Endodermal cell (in vitro differentiated cells): ENCODE results near the gene ARIH2. TPM values are rescaled to one million over a fixed set of nuclear protein-coding genes. Genes with fewer than 3 reads are reported as not detected.

Source experiments
- DNase-seq: peaks from one replicate; pipeline ENCODE4 v3.0.0-alpha.2; 2017
- H3K27ac ChIP-seq: 2 replicates; pipeline ENCODE4 v1.5.1; 2013; ENCODE audit warnings: mild to moderate bottlenecking, low read depth, low read length, moderate library complexity
- H3K27me3 ChIP-seq: 2 replicates; pipeline ENCODE4 v1.6.1; 2013; ENCODE audit warnings: mild to moderate bottlenecking, low read length, moderate library complexity; ENCODE audit not compliant: insufficient read depth, control insufficient read depth, poor library complexity, severe bottlenecking
- H3K36me3 ChIP-seq: 2 replicates; pipeline ENCODE4 v1.7.0; 2013; ENCODE audit warnings: mild to moderate bottlenecking, low read length, moderate library complexity; ENCODE audit not compliant: control insufficient read depth, insufficient read depth
- H3K4me1 ChIP-seq: one replicate; pipeline ENCODE4 v1.7.0; 2013; ENCODE audit warnings: low read length; ENCODE audit not compliant: control insufficient read depth, insufficient read depth
- H3K4me3 ChIP-seq: 2 replicates; pipeline ENCODE4 v1.5.1; 2013; ENCODE audit warnings: mild to moderate bottlenecking, low read length, moderate library complexity
- H3K9ac ChIP-seq: 2 replicates; pipeline ENCODE4 v1.6.1; 2013; ENCODE audit warnings: mild to moderate bottlenecking, low read length, moderate library complexity; ENCODE audit not compliant: poor library complexity, severe bottlenecking; ENCODE audit errors: extremely low read depth
- H3K9me3 ChIP-seq: 2 replicates; pipeline ENCODE4 v1.6.1; 2013; ENCODE audit warnings: mild to moderate bottlenecking, low read length, moderate library complexity; ENCODE audit not compliant: control insufficient read depth
- H3K27ac Mint-ChIP-seq: 2 replicates; pipeline ENCODE4 v1.8.0; 2020; ENCODE audit warnings: mixed read lengths
- H3K27me3 Mint-ChIP-seq: 2 replicates; pipeline ENCODE4 v1.8.0; 2021; ENCODE audit warnings: mild to moderate bottlenecking, mixed read lengths; ENCODE audit not compliant: insufficient read depth
- H3K36me3 Mint-ChIP-seq: 2 replicates; pipeline ENCODE4 v1.8.0; 2020; ENCODE audit warnings: low read depth, mixed read lengths
- H3K4me1 Mint-ChIP-seq: 2 replicates; pipeline ENCODE4 v1.8.0; 2020; ENCODE audit warnings: mixed read lengths
- H3K4me3 Mint-ChIP-seq: 2 replicates; pipeline ENCODE4 v1.8.0; 2020; ENCODE audit warnings: mild to moderate bottlenecking, moderate library complexity, mixed read lengths
- H3K9me3 Mint-ChIP-seq: 2 replicates; pipeline ENCODE4 v1.8.0; 2020; ENCODE audit warnings: mild to moderate bottlenecking, mixed read lengths
- WGBS, 2 experiments: methylation state at CpG; one replicate each; pipeline versions ENCODE4 v1.1.5 to v1.1.7; 2013; ENCODE audit warnings: missing lambda C conversion rate in 2 of 2, mixed read lengths in 1 of 2; ENCODE audit not compliant: insufficient coverage in 1 of 2, insufficient read length in 1 of 2; 5-methylcytosine and 5-hydroxymethylcytosine counted together
- total RNA-seq, 2 donors: library from RNA; stranded (reverse); fragmentation: NEBNext Ultra II Directional in 1 of 2; extraction: Animal tissue kit (Norgen Biotek cat#: 25700) in 1 of 2; gene quantifications; 2 replicates in 1 of 2; 3 replicates in 1 of 2; pipeline ENCODE4 v1.2.1, GENCODE V29; 2021
- TF ChIP-seq, protein P1 (sequence below): fragments of 200-600 bp; sonication (generic); conservative IDR thresholded peaks from 2 replicates; pipeline ENCODE4 v1.5.0; 2021; ENCODE audit warnings: antibody characterized with exemption, mild to moderate bottlenecking

ARIH2 gene
- total RNA-seq, 2 donors from 2014 or later: 86.6 to 113 TPM

- no peak overlapping the region for H3K4me3 ChIP-seq
- TF ChIP-seq, protein P1, sequence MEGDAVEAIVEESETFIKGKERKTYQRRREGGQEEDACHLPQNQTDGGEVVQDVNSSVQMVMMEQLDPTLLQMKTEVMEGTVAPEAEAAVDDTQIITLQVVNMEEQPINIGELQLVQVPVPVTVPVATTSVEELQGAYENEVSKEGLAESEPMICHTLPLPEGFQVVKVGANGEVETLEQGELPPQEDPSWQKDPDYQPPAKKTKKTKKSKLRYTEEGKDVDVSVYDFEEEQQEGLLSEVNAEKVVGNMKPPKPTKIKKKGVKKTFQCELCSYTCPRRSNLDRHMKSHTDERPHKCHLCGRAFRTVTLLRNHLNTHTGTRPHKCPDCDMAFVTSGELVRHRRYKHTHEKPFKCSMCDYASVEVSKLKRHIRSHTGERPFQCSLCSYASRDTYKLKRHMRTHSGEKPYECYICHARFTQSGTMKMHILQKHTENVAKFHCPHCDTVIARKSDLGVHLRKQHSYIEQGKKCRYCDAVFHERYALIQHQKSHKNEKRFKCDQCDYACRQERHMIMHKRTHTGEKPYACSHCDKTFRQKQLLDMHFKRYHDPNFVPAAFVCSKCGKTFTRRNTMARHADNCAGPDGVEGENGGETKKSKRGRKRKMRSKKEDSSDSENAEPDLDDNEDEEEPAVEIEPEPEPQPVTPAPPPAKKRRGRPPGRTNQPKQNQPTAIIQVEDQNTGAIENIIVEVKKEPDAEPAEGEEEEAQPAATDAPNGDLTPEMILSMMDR: no peak
- WGBS, 2 experiments: 91% methylated on average over 6 to 7 of the region's 7 CpGs
- H3K27ac ChIP-seq: no peak overlapping the region
- DNase-seq: peak; percentile 30
- H3K9ac ChIP-seq: no peak overlapping the region
- no peaks in the 10 kb centered on the region for H3K4me1 ChIP-seq
- Mint-ChIP-seq H3K27me3 (no peaks in the 10 kb centered on the region), H3K4me1 (peaks cover 4% of the 10 kb centered on the region), H3K9me3 (no peaks in the 10 kb centered on the region), H3K27ac (peak overlapping the region; percentile 46), H3K4me3 (no peak overlapping the region), H3K36me3 (peaks cover 68% of the 10 kb centered on the region)
- no peaks in the 10 kb centered on the region for H3K27me3 ChIP-seq
- no peaks in the 10 kb centered on the region for H3K9me3 ChIP-seq
- H3K36me3 ChIP-seq: peaks cover 76% of the 10 kb centered on the region
These were observed 48.3 kb downstream of the ARIH2 start for GRCh38 chr3:48966876-48967361.

- no peak overlapping the region for H3K4me3 ChIP-seq
- Mint-ChIP-seq H3K4me3 (no peak overlapping the region), H3K27ac (peak overlapping the region; percentile 1), H3K36me3 (peaks cover 82% of the 10 kb centered on the region), H3K4me1 (no peaks in the 10 kb centered on the region), H3K27me3 (no peaks in the 10 kb centered on the region), H3K9me3 (no peaks in the 10 kb centered on the region)
- no peak overlapping the region for H3K27ac ChIP-seq
- TF ChIP-seq, protein P1: no peak
- peaks cover 88% of the 10 kb centered on the region for H3K36me3 ChIP-seq
- H3K9ac ChIP-seq: no peak overlapping the region
- H3K27me3 ChIP-seq: no peaks in the 10 kb centered on the region
- H3K9me3 ChIP-seq: no peaks in the 10 kb centered on the region
- 96 to 100% methylated on average over 1 to 6 of the region's 6 CpGs for WGBS, 2 experiments
- no peaks in the 10 kb centered on the region for H3K4me1 ChIP-seq
- DNase-seq: no peak
These were observed 51.9 kb downstream of the ARIH2 start for GRCh38 chr3:48970586-48970985.

DNA sequence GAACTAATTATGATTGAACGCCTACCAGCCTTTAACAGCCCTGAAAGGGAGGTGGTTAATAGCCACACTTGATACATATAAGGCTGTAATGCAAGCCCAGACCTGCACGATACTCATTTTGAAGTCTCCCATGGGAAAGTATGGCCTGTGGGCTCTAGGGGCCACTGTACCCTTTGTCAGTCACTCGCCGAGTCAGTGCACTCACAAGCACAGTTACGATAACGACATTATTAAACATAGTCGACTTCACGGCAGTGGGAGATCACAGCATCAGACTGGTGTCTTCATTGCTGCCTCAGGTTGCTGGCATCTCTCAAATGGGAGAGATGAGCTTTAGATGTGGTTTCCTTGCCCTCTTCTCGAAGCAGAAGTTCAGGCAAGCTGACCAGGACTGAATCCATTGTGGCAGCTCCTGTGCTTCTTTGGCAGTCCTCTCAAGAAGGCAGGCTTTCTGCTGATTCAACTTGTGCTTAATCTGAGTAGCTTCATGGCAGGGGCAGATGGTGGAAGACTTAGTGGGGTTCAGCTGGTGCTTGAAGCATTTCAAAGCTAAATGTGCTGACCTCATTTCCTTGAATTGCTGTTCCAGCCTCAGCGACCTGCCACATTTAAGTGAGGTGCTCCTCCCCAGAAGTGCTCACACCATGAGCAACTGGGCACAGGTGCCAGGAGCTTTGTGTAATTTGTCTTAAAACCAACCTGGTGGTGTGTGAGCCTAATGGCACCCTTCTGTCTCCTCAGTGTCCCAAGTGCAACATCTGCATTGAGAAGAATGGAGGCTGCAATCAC, 55.6 kb downstream of the ARIH2 start:
- no peak for DNase-seq

More for the DNA sequence above, 55.6 kb downstream of the ARIH2 start:
- WGBS, 2 experiments: 95 to 96% methylated on average over 10 of the region's 10 CpGs
- Histone ChIP-seq H3K4me3 (no peak overlapping the region), H3K9ac (no peak overlapping the region), H3K36me3 (peaks cover 80% of the 10 kb centered on the region), H3K27ac (no peak overlapping the region), H3K9me3 (no peaks in the 10 kb centered on the region), H3K4me1 (no peaks in the 10 kb centered on the region), H3K27me3 (no peaks in the 10 kb centered on the region)
- no peaks in the 10 kb centered on the region for H3K27me3 Mint-ChIP-seq
- H3K4me1 Mint-ChIP-seq: no peaks in the 10 kb centered on the region
- H3K36me3 Mint-ChIP-seq: peaks cover 75% of the 10 kb centered on the region
- no peaks in the 10 kb centered on the region for H3K9me3 Mint-ChIP-seq
- no peak overlapping the region for H3K27ac Mint-ChIP-seq
- TF ChIP-seq, protein P1: no peak
- H3K4me3 Mint-ChIP-seq: no peak overlapping the region
